Activated B cell treated with CpG ODN at 0.5 μM for 24 hours (primary cell): Measurements from ENCODE around the gene OCA2. TPM values are rescaled to one million over a fixed set of nuclear protein-coding genes. Genes with fewer than 3 reads are reported as not detected.
"Not testable (repeated sequence)": the region's sequence is repeated elsewhere in the genome, so short reads cannot be mapped to it uniquely, and the experiment has no call there.

ENCODE experiments used
- ATAC-seq: fragments of 200-7000 bp; cut with Tn5 transposase; one replicate; pipeline ENCODE4 v1.10.0; 2021; ENCODE audit warnings: low read depth, mild to moderate bottlenecking, moderate library complexity
- CTCF ChIA-PET: fragments of 350-600 bp; sonication (Branson Sonifier 250); formaldehyde crosslinking; loops from one replicate; lab custom pipeline; 2021; ENCODE audit warnings: antibody characterized with exemption; lab: Charles Lee
- POLR2A ChIA-PET: fragments of 350-600 bp; sonication (Branson Sonifier 250); formaldehyde crosslinking; loops from one replicate; lab custom pipeline; 2021; ENCODE audit warnings: antibody characterized with exemption; lab: Charles Lee
- DNase-seq: peaks from one replicate; pipeline ENCODE4 v3.0.0; 2022
- H3K27ac Mint-ChIP-seq: one replicate; pipeline ENCODE4 v1.8.0; 2020; ENCODE audit warnings: mixed read lengths
- H3K27me3 Mint-ChIP-seq: one replicate; pipeline ENCODE4 v1.8.0; 2021; ENCODE audit warnings: mixed read lengths
- H3K36me3 Mint-ChIP-seq: one replicate; pipeline ENCODE4 v1.8.0; 2021; ENCODE audit warnings: low read depth, mixed read lengths
- H3K4me1 Mint-ChIP-seq: one replicate; pipeline ENCODE4 v1.8.0; 2021; ENCODE audit warnings: mixed read lengths
- H3K4me3 Mint-ChIP-seq: one replicate; pipeline ENCODE4 v1.8.0; 2020; ENCODE audit warnings: mild to moderate bottlenecking, mixed read lengths
- H3K9me3 Mint-ChIP-seq: one replicate; pipeline ENCODE4 v1.8.0; 2020; ENCODE audit warnings: mixed read lengths
- intact Hi-C: fragments of 100-400 bp; cut with micrococcal nuclease; formaldehyde crosslinking; loops from one replicate; pipeline ENCODE4 v1.15.1; 2024
- total RNA-seq: library from RNA; stranded (reverse); gene quantifications from 2 replicates; pipeline ENCODE4 v1.2.3, GENCODE V29; 2022
- TF ChIP-seq, protein P1 (sequence below): fragments of 200-600 bp; IDR thresholded peaks from one replicate; pipeline ENCODE4 v1.8.0; 2022; ENCODE audit warnings: antibody characterized with exemption, mild to moderate bottlenecking

Gene OCA2
- total RNA-seq, 1 donor from 2014 or later, result not detected

DNA sequence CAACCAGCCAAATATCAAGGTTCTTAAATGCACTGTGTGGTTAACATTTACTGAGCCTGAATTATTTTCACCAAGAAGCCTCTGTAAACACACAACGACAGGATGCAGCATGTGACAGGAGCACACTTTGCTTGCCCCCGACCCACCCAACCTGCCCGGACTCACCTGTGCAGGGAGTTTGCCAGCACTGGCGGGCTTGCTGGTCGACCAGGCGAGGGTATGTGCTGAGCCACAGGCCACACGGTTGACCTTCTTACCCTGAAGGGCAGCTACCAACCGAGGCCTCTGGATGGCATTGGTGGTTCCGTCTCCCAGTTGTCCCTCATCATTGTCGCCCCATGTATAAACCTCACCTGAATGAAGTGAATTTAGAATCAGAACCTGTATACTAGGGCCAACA, 25.7 kb upstream of the OCA2 start:
- CTCF ChIA-PET, result no interaction called here

DNA sequence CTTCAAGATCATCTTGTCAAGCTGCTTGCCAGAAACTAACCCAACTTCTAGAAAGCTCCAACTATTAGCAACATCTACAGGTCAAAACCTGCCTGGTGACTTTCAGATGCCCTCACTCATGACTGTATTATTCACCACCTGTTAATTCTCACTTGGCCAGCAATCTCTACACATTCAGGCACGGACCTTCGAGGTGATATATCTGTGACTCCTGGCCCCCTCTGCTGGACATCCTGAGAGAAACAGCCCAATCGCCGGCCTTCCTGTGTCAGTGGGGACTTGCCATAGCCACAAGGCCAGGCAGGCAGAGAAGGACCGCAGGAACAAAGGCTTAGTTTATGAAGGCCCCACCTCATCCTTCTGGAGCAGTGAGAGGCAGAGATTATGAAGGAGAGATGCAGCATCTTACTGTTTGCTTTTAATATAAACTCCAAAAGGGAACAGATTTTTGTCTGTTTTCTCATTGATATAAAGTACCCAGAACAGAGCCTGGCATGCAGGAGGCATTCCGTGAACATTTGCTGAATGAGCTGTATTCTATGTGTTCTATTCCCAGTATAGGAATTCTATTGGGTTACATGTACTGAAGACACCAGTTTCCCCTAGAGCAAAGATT, 24.4 kb upstream of the OCA2 start:
- Mint-ChIP-seq H3K9me3 (no peaks in the 10 kb centered on the region), H3K4me1 (peaks cover 9% of the 10 kb centered on the region), H3K36me3 (peaks cover 49% of the 10 kb centered on the region), H3K27me3 (no peaks in the 10 kb centered on the region), H3K4me3 (no peak overlapping the region), H3K27ac (no peak overlapping the region)
- CTCF ChIA-PET, result interaction anchor here (0.6 kb wide), 1 partner anchor 20 kb away, joined by 3 read pairs; no protein-coding TSS in a partner anchor
- intact Hi-C loops, result loop anchor here (1.0 kb wide), 1 partner anchor 37 kb away; no protein-coding TSS in a partner anchor
- TF ChIP-seq, protein P1, sequence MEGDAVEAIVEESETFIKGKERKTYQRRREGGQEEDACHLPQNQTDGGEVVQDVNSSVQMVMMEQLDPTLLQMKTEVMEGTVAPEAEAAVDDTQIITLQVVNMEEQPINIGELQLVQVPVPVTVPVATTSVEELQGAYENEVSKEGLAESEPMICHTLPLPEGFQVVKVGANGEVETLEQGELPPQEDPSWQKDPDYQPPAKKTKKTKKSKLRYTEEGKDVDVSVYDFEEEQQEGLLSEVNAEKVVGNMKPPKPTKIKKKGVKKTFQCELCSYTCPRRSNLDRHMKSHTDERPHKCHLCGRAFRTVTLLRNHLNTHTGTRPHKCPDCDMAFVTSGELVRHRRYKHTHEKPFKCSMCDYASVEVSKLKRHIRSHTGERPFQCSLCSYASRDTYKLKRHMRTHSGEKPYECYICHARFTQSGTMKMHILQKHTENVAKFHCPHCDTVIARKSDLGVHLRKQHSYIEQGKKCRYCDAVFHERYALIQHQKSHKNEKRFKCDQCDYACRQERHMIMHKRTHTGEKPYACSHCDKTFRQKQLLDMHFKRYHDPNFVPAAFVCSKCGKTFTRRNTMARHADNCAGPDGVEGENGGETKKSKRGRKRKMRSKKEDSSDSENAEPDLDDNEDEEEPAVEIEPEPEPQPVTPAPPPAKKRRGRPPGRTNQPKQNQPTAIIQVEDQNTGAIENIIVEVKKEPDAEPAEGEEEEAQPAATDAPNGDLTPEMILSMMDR, result no peak
- POLR2A ChIA-PET, result no interaction called here
- ATAC-seq, result peak; percentile 56
- DNase-seq, result no peak

More for the DNA sequence above, 25.7 kb upstream of the OCA2 start:
- H3K4me1 Mint-ChIP-seq, result peaks cover 10% of the 10 kb centered on the region
- H3K27ac Mint-ChIP-seq, result no peak overlapping the region
- TF ChIP-seq, protein P1, result no peak
- no peaks in the 10 kb centered on the region for H3K9me3 Mint-ChIP-seq
- no peak overlapping the region for H3K4me3 Mint-ChIP-seq
- POLR2A ChIA-PET, result interaction anchor here (0.6 kb wide), 1 partner anchor 17 kb away, joined by 4 read pairs; no protein-coding TSS in a partner anchor
- H3K36me3 Mint-ChIP-seq, result peaks cover 52% of the 10 kb centered on the region
- DNase-seq, result no peak
- H3K27me3 Mint-ChIP-seq, result no peaks in the 10 kb centered on the region
- intact Hi-C loops, result loop anchor here (5.0 kb wide), 1 partner anchor 667 kb away; no protein-coding TSS in a partner anchor
- ATAC-seq, result no peak

DNA sequence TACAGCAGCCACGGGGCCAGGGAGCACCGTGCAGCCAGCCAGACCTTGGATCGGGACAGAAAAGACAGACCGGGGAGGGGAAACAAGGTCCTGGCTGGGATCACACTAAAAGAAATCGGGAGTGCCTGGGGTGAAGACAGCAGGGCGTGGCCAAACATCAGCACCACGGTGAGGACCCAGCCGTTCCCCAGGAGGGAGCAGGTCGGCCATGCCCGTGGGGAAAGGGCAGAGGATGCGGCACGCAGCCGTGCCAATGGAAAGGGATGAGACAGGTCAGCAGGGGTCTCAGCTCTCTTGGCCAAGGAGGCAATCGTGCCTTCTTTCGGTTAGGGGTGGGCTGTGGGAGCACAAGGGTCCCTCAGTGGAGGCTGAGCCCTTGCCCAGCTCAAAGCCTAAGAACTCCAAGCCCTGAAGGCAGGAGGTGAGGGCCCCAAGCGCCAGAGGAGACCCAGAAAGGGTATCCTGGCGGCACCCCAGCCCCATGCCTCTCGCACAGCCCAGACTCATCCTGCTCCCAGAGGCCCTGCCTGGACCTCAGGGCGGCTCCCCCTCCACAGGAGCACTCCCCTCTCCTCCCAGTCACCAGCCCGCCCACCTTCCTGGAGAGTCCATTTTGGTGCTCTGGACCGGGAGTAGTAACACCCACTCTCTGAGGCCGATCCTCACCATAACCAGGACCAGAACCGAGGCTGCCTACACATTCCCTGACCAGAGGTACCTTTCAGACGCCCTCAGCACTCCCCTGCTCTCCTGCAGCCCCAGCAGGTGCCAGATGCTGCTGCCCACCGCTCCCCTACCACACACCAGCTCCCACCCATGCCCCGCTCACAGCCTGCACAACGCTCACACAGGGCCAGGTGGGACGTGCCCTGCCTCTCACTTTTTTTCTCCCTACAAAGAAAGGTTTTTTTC, 23.2 kb upstream of the OCA2 start:
- intact Hi-C loops, result no loop called here
- CTCF ChIA-PET, result no interaction called here
- peaks cover 61% of the 10 kb centered on the region for H3K36me3 Mint-ChIP-seq

GRCh38 chr15:28121577-28121976, 22.5 kb upstream of the OCA2 start:
- H3K36me3 Mint-ChIP-seq, result peaks cover 66% of the 10 kb centered on the region
- H3K27me3 Mint-ChIP-seq, intact Hi-C loops, CTCF ChIA-PET, H3K27ac Mint-ChIP-seq, POLR2A ChIA-PET, H3K4me3 Mint-ChIP-seq, H3K4me1 Mint-ChIP-seq, DNase-seq, ATAC-seq, H3K9me3 Mint-ChIP-seq: not testable (repeated sequence)

More for the DNA sequence above, 23.2 kb upstream of the OCA2 start:
- TF ChIP-seq, protein P1, result no peak
- DNase-seq (no peak), ATAC-seq (no peak)
- Mint-ChIP-seq H3K4me3 (no peak overlapping the region), H3K27me3 (no peaks in the 10 kb centered on the region), H3K4me1 (peaks cover 2% of the 10 kb centered on the region), H3K27ac (no peak overlapping the region), H3K9me3 (no peaks in the 10 kb centered on the region)
- POLR2A ChIA-PET, result no interaction called here

DNA sequence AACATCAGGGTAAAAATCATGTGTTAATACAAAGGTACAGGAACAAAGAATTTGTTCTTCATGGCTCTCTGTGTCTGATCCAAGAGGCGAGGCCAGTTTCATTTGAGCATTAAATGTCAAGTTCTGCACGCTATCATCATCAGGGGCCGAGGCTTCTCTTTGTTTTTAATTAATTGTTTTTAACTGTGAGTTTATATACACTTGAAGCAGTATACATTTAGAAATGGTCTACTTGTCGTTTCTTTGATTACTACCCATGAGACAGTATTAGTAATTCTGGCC, 21.2 kb upstream of the OCA2 start:
- ATAC-seq, result no peak
- Mint-ChIP-seq H3K27ac (no peak overlapping the region), H3K4me3 (no peak overlapping the region), H3K27me3 (no peaks in the 10 kb centered on the region), H3K9me3 (no peaks in the 10 kb centered on the region), H3K4me1 (no peaks in the 10 kb centered on the region), H3K36me3 (peaks cover 77% of the 10 kb centered on the region)
- POLR2A ChIA-PET, result no interaction called here
- intact Hi-C loops, result no loop called here
- no peak for DNase-seq
- TF ChIP-seq, protein P1, result no peak
- CTCF ChIA-PET, result no interaction called here
